ENCODE results near the gene ANO7. TPM values are rescaled to one million over a fixed set of nuclear protein-coding genes. Genes with fewer than 3 reads are reported as not detected.
A peak's percentile ranks its signal among the peaks of the same experiment; 100 is the strongest.

The ANO7 gene
- total and polyA plus RNA-seq, 4 donors: 0.71 to 1.1 (median 0.86) TPM

DNA sequence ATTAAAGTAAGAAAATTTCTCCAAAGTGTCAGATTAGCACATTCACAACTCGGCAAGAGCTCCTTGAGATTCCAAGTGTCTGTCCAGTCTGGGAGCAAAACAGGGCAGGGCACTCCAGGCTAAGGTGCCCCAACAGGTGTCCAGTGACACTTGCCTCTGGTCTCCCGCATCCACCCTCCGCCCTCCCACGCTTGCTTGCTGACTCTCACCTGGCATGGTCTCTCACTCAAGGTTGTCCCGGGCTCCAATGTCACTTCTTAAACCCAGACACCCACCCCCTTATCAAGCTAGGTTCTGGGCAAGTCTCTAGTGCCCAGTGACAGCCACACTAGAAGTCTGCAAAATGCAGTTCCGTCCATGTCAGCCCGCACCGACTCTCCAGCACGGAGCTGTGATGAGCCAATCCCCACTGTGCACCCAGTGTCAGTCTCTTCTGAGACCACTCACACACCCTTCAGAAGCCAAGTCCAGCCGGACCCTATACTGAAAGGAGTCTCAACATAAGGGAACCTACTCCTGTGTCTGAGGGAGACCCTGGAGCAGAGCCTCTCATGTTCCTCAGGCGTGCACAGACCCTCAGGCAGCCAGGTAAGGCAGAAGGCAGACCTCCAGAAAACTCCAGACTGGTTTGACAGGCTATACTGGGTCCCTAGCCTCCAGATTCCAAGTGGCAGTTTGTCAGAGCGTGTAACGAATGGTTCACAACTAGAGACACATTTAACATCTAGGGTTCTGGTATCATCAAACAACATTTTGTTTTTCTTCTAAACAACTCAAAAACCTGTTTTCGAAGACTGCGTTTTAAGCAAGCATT lies 81.4 kb downstream of the ANO7 start:
- no peak for ATAC-seq (ENCODE audit: insufficient read depth, low FRiP score)
- H3K4me3 ChIP-seq: no peak overlapping the region
- peak; percentile 31 to 42 (median 38) for DNase-seq
- H3K9ac ChIP-seq (ENCODE audit: insufficient read depth in 1 of 2, low read length in 2 of 2): no peak overlapping the region
- 72 to 86% methylated on average over 15 of the region's 15 CpGs for WGBS, 2 donors
- H3K27ac ChIP-seq (ENCODE audit: low read depth in 1 of 2, low read length in 1 of 2): peak overlapping the region in 1 of 2 donors; percentile 8
- TF ChIP-seq, protein P1, sequence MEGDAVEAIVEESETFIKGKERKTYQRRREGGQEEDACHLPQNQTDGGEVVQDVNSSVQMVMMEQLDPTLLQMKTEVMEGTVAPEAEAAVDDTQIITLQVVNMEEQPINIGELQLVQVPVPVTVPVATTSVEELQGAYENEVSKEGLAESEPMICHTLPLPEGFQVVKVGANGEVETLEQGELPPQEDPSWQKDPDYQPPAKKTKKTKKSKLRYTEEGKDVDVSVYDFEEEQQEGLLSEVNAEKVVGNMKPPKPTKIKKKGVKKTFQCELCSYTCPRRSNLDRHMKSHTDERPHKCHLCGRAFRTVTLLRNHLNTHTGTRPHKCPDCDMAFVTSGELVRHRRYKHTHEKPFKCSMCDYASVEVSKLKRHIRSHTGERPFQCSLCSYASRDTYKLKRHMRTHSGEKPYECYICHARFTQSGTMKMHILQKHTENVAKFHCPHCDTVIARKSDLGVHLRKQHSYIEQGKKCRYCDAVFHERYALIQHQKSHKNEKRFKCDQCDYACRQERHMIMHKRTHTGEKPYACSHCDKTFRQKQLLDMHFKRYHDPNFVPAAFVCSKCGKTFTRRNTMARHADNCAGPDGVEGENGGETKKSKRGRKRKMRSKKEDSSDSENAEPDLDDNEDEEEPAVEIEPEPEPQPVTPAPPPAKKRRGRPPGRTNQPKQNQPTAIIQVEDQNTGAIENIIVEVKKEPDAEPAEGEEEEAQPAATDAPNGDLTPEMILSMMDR (IDR thresholded peaks at IDR 0.05; ENCODE audit: control extremely low read depth, extremely low read depth): no peak
- peaks cover 0 to 21% (median 11%) of the 10 kb centered on the region in 4 donors for H3K36me3 ChIP-seq (ENCODE audit: control insufficient read depth in 4 of 4, insufficient read depth in 4 of 4, low read length in 4 of 4)
- H3K4me1 ChIP-seq (ENCODE audit: control insufficient read depth in 5 of 5, insufficient read depth in 5 of 5, low read length in 5 of 5): peaks cover 8 to 31% (median 11%) of the 10 kb centered on the region in 5 donors
- no peaks in the 10 kb centered on the region for H3K27me3 ChIP-seq (ENCODE audit: control insufficient read depth in 3 of 3, insufficient read depth in 3 of 3, low read length in 2 of 3)
- H3K9me3 ChIP-seq (ENCODE audit: control insufficient read depth in 4 of 4, insufficient read depth in 3 of 4, low read length in 3 of 4): no peaks in the 10 kb centered on the region

DNA sequence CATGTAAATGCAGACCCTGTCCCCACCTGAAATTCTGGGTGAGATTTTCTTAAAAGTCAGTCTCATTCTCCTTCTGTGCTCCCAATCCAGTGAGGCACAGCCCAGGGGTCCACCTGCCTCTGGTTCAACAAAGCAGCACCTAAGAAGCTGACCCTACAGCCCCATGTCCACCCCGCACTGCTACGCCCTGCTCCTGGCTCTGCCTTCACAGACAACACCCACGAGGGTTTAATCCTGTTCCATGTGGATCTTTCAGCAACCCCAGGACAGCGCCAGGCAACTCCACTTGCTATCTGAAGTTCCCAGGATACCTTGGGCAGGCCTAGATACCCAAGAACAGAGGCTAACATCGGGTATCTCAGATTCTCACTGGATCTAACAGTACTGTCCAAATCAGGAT lies 82.1 kb downstream of the ANO7 start:
- DNase-seq (no peak), ATAC-seq (ENCODE audit: insufficient read depth, low FRiP score) (no peak)
- Histone ChIP-seq H3K9ac (ENCODE audit: insufficient read depth in 1 of 2, low read length in 2 of 2) (no peak overlapping the region), H3K27ac (ENCODE audit: low read depth in 1 of 2, low read length in 1 of 2) (no peak overlapping the region), H3K4me3 (no peak overlapping the region), H3K4me1 (ENCODE audit: control insufficient read depth in 5 of 5, insufficient read depth in 5 of 5, low read length in 5 of 5) (peaks cover 8 to 31% (median 11%) of the 10 kb centered on the region in 5 donors), H3K27me3 (ENCODE audit: control insufficient read depth in 3 of 3, insufficient read depth in 3 of 3, low read length in 2 of 3) (no peaks in the 10 kb centered on the region), H3K36me3 (ENCODE audit: control insufficient read depth in 4 of 4, insufficient read depth in 4 of 4, low read length in 4 of 4) (peaks cover 0 to 21% (median 9%) of the 10 kb centered on the region in 4 donors), H3K9me3 (ENCODE audit: control insufficient read depth in 4 of 4, insufficient read depth in 3 of 4, low read length in 3 of 4) (no peaks in the 10 kb centered on the region)
- TF ChIP-seq, protein P1 (IDR thresholded peaks at IDR 0.05; ENCODE audit: control extremely low read depth, extremely low read depth): no peak
- WGBS, 2 donors: 73 to 82% methylated on average over 5 of the region's 5 CpGs

DNA sequence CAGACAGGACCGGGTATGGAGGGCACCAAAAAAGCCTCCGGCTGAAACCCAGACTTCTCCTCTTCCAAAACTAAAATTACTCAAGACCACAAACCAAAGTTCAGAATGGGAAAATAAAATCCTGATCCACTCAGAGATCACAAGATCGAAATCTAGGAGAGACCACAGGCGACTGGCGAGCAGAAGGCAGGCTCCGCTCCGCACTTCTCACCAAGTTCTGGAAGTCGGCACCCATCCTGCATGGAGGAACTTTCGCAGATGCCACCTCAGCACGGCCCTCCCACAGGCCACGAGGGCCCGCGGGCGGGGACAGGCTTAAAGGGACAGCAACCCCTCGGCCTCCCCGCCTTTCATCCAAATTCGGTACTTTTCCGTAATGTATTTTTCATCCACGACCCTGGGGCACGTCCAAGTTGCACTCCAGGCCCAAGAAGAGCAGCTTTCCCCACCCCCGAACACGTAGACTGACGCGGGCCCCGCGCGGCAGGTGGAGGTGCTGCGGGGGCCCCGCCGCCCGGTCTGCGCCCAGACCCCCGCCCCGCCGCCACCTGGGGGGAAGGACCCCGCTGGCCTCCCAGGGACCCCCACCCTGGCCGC lies 83.3 kb downstream of the ANO7 start:
- Histone ChIP-seq H3K4me3 (peak overlapping the region; percentile 91), H3K36me3 (ENCODE audit: control insufficient read depth in 4 of 4, insufficient read depth in 4 of 4, low read length in 4 of 4) (peaks cover 0 to 12% (median 6%) of the 10 kb centered on the region in 4 donors), H3K27ac (ENCODE audit: low read depth in 1 of 2, low read length in 1 of 2) (peak overlapping the region; percentile 86 to 94), H3K27me3 (ENCODE audit: control insufficient read depth in 3 of 3, insufficient read depth in 3 of 3, low read length in 2 of 3) (no peaks in the 10 kb centered on the region), H3K4me1 (ENCODE audit: control insufficient read depth in 5 of 5, insufficient read depth in 5 of 5, low read length in 5 of 5) (peaks cover 8 to 31% (median 11%) of the 10 kb centered on the region in 5 donors), H3K9me3 (ENCODE audit: control insufficient read depth in 4 of 4, insufficient read depth in 3 of 4, low read length in 3 of 4) (no peaks in the 10 kb centered on the region), H3K9ac (ENCODE audit: insufficient read depth in 1 of 2, low read length in 2 of 2) (peak overlapping the region in 1 of 2 donors; percentile 79)
- TF ChIP-seq, protein P1 (IDR thresholded peaks at IDR 0.05; ENCODE audit: control extremely low read depth, extremely low read depth): no peak
- peak; percentile 85 for ATAC-seq (ENCODE audit: insufficient read depth, low FRiP score)
- peak; percentile 75 to 83 (median 78) for DNase-seq
- 1% methylated on average over 33 to 37 of the region's 37 CpGs for WGBS, 2 donors

Measured in lung (tissue), 12 donors.